ENCODE data around the gene UBE3A.
A peak's percentile ranks its signal among the peaks of the same experiment; 100 is the strongest.

UBE3A gene

GRCh38 chr15:25401501-25401900, 37.3 kb downstream of the UBE3A start:
- in situ Hi-C loops (cut with HindIII; ENCODE audit: low sequenced_read_pairs) = no loop called here
- H3K4me3 ChIP-seq (ENCODE audit: low read depth, low read length) = no peak overlapping the region
- no peak for TF ChIP-seq CTCF (IDR thresholded peaks at IDR 0.05; ENCODE audit: low read depth, low read length)
- peak; percentile 51 for DNase-seq (ENCODE audit: low read depth, low spot score)

DNA sequence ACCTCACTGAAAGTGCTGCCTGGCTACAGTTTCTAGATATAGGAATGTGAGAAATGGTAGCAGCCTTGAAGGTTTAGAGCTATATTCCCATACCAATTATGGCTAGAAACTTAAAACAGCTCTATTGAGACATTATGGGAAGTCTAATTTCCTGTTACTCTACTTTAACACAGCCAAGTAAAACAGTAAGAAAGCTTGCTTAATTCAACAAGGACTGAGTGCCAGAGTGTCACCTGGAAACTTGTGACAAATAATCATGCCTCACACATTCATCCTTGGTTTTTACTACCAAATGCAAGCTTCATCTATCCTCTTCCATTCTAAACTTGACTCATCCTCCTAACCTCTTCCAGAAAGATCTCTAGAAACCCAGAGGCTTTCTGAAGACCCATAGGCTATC, 41.7 kb downstream of the UBE3A start:
- H3K4me3 ChIP-seq (ENCODE audit: low read depth, low read length) = no peak overlapping the region
- in situ Hi-C loops (cut with HindIII; ENCODE audit: low sequenced_read_pairs) = no loop called here
- DNase-seq (ENCODE audit: low read depth, low spot score) = no peak
- no peak for TF ChIP-seq CTCF (IDR thresholded peaks at IDR 0.05; ENCODE audit: low read depth, low read length)

DNA sequence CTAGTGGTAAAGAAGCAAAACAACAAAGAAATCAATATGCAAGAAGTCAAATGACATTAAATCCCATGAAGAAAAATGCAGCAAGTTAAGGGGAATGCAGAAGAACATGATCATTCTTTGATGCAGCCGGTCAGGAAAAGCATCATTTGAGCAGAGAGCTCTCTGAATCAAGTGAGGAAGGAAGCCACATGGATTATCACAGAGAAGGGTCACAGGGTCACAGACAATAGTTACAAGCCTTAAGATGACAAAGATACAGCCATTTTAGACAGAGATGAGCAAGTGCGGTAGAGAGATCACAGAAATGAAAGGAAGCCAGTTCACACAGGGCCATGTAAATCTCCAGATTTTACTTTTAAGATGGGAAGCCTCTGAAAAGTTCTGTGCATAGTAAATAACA, 43.9 kb downstream of the UBE3A start:
- TF ChIP-seq CTCF (IDR thresholded peaks at IDR 0.05; ENCODE audit: low read depth, low read length) = no peak
- in situ Hi-C loops (cut with HindIII; ENCODE audit: low sequenced_read_pairs) = no loop called here
- no peak overlapping the region for H3K4me3 ChIP-seq (ENCODE audit: low read depth, low read length)
- DNase-seq (ENCODE audit: low read depth, low spot score) = no peak

DNA sequence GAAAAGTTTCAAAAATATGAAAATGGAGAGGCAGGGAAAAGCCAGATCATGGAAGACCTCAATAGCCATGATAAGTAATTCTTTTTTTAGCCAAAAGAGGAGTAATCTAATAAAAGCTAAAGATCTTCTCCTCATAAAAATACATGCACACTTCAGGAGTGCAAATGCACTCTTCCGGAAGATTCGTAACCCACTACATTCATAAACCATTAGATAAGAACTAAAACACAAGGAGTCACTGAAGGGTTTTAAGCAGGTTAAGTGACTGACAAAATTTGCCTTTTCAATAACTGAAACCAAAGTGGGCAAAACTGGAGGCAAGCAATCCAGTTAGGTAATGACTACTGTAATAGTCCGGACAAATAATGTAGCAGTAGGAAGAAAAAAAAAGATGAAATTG, 46.0 kb downstream of the UBE3A start:
- H3K4me3 ChIP-seq (ENCODE audit: low read depth, low read length) = no peak overlapping the region
- no peak for DNase-seq (ENCODE audit: low read depth, low spot score)
- in situ Hi-C loops (cut with HindIII; ENCODE audit: low sequenced_read_pairs) = no loop called here
- TF ChIP-seq CTCF (IDR thresholded peaks at IDR 0.05; ENCODE audit: low read depth, low read length) = no peak

- in situ Hi-C loops (cut with HindIII; ENCODE audit: low sequenced_read_pairs) = no loop called here
- H3K4me3 ChIP-seq (ENCODE audit: low read depth, low read length) = no peak overlapping the region
- TF ChIP-seq CTCF (IDR thresholded peaks at IDR 0.05; ENCODE audit: low read depth, low read length) = no peak
- peak; percentile 70 for DNase-seq (ENCODE audit: low read depth, low spot score)
Observed at GRCh38 chr15:25391971-25392721, 46.7 kb downstream of the UBE3A start.

GRCh38 chr15:25385986-25386385, 52.8 kb downstream of the UBE3A start:
- TF ChIP-seq CTCF (IDR thresholded peaks at IDR 0.05; ENCODE audit: low read depth, low read length) = no peak
- no peak overlapping the region for H3K4me3 ChIP-seq (ENCODE audit: low read depth, low read length)
- in situ Hi-C loops (cut with HindIII; ENCODE audit: low sequenced_read_pairs) = no loop called here
- DNase-seq (ENCODE audit: low read depth, low spot score) = no peak

Data from astrocyte of the spinal cord (primary cell).